ENCODE results near the gene IMPDH1. TPM values are rescaled to one million over a fixed set of nuclear protein-coding genes. Genes with fewer than 3 reads are reported as not detected.
A peak's percentile ranks its signal among the peaks of the same experiment; 100 is the strongest.

Gene IMPDH1
- total RNA-seq, 4 donors from 2014 or later, result 30.2 to 53.7 (median 41.6) TPM

DNA sequence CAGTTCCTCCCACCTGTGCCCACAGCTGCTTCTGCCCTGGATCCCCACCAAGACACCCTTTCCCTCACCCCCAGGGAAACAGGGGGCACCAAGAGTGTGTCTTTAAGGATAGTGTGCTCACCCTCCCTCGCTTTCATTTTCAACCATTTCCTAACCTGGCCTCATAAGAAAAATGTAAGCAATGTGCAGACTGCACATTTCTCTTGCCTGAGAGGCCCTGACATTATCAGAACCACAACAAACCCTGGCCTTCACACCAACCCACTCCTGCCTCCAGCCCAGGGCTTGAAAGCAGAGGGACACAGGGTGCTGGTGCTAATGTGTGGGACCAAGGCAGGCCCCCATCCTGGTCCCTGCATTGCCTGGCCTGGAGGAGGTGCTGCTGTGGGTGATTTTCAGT lies 11.0 kb upstream of the IMPDH1 start:
- H3K9me3 ChIP-seq, result no peaks in the 10 kb centered on the region
- no peak overlapping the region for H3K27ac ChIP-seq
- TF ChIP-seq POLR2A (IDR thresholded peaks at IDR 0.05), result no peak
- TF ChIP-seq, protein P1, sequence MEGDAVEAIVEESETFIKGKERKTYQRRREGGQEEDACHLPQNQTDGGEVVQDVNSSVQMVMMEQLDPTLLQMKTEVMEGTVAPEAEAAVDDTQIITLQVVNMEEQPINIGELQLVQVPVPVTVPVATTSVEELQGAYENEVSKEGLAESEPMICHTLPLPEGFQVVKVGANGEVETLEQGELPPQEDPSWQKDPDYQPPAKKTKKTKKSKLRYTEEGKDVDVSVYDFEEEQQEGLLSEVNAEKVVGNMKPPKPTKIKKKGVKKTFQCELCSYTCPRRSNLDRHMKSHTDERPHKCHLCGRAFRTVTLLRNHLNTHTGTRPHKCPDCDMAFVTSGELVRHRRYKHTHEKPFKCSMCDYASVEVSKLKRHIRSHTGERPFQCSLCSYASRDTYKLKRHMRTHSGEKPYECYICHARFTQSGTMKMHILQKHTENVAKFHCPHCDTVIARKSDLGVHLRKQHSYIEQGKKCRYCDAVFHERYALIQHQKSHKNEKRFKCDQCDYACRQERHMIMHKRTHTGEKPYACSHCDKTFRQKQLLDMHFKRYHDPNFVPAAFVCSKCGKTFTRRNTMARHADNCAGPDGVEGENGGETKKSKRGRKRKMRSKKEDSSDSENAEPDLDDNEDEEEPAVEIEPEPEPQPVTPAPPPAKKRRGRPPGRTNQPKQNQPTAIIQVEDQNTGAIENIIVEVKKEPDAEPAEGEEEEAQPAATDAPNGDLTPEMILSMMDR (IDR thresholded peaks at IDR 0.05), result no peak
- H3K4me1 ChIP-seq, result peaks cover 0 to 8% (median 0%) of the 10 kb centered on the region in 3 donors
- 91% methylated on average over 1 of the region's 1 CpG; no CpG with 5 or more reads in 1 of the 2 donors for WGBS, 2 donors
- no peaks in the 10 kb centered on the region for H3K36me3 ChIP-seq
- DNase-seq, result no peak
- H3K4me3 ChIP-seq, result no peak overlapping the region
- no peaks in the 10 kb centered on the region for H3K27me3 ChIP-seq
- intact Hi-C loops (cut with DNase I), result no loop called here

DNA sequence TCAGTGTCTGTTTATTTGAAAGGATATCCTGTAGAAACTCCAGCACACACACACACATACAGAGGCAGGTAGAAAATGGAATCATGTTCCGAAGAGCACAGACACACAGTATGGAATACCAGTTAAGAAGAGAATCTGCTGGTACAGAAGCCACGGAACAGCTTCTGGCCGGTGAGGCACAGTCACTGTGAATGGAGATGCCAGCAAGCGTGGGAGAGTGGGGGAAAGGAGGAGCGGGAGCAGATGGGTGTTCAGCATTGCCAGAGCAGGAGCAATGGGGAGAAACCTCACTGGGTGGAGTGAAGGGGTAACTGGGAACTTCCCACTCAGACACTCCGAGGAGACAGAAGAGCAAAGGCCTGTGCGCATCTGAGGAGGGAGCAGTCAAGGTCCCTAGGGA lies 9.5 kb upstream of the IMPDH1 start:
- Histone ChIP-seq H3K4me3 (no peak overlapping the region), H3K9me3 (no peaks in the 10 kb centered on the region), H3K36me3 (no peaks in the 10 kb centered on the region), H3K4me1 (peaks cover 0 to 8% (median 0%) of the 10 kb centered on the region in 3 donors), H3K27ac (no peak overlapping the region), H3K27me3 (no peaks in the 10 kb centered on the region)
- WGBS, 2 donors, result 84 to 93% methylated on average over 7 of the region's 7 CpGs
- no peak for DNase-seq
- intact Hi-C loops (cut with DNase I), result no loop called here
- no peak for TF ChIP-seq POLR2A (IDR thresholded peaks at IDR 0.05)
- TF ChIP-seq, protein P1 (IDR thresholded peaks at IDR 0.05), result no peak

DNA sequence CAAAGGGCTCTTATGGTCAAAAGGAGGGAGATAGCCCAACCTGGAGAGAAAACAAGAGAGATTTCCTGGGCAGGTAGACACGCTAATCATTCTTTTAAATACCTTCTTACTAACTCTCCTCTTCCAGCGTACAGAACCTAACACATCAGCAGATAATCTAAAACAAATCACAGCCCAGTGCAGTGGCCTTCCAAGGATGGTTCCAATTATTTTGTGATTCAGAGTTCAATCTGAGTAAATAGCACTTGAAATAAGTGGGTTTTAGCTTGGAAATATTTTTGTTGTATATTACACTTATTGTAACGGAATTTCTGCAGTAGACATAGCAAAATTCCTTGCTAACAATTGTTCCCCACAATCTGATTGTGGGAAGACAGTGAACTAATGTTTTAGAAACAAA lies 7.3 kb upstream of the IMPDH1 start:
- H3K27ac ChIP-seq, result no peak overlapping the region
- intact Hi-C loops (cut with DNase I), result no loop called here
- H3K4me3 ChIP-seq, result no peak overlapping the region
- WGBS, 2 donors, result 86 to 91% methylated on average over 3 of the region's 3 CpGs
- no peaks in the 10 kb centered on the region for H3K9me3 ChIP-seq
- no peak for TF ChIP-seq POLR2A (IDR thresholded peaks at IDR 0.05)
- TF ChIP-seq, protein P1 (IDR thresholded peaks at IDR 0.05), result no peak
- H3K4me1 ChIP-seq, result no peaks in the 10 kb centered on the region
- peaks cover 0 to 4% (median 0%) of the 10 kb centered on the region in 4 donors for H3K27me3 ChIP-seq
- H3K36me3 ChIP-seq, result no peaks in the 10 kb centered on the region
- DNase-seq, result no peak

DNA sequence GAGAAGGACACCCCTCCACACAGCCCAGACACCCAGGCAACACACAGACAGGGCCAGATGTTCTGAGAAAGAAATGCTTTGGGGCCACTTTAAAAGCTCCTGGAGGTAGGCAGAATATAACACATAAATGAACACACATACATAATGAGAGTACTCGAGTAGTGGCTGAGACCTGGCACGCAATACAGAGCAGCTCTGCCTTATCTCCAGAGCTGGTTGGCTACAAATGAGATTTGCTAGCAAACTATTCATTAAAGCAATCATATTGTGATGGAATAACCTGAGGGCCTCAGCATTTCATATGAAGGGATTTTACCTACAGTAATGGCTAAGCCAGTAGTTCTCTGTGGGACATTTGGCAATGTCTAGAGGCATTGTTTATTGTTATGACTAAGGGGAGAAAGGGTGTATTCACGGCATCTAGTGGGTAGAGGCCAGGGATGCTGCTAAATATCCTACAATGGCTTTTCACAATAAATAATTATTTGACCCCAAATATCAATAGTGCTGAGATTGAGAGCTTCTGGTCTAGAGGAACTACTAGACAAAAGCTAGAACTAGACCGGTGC lies 5.5 kb upstream of the IMPDH1 start:
- peaks cover 4 to 9% (median 7%) of the 10 kb centered on the region in 3 donors for H3K4me1 ChIP-seq
- intact Hi-C loops (cut with DNase I), result no loop called here
- no peak overlapping the region for H3K4me3 ChIP-seq
- H3K9me3 ChIP-seq, result no peaks in the 10 kb centered on the region
- no peak for TF ChIP-seq POLR2A (IDR thresholded peaks at IDR 0.05)
- TF ChIP-seq, protein P1 (IDR thresholded peaks at IDR 0.05), result no peak
- peaks cover 0 to 4% (median 0%) of the 10 kb centered on the region in 4 donors for H3K27me3 ChIP-seq
- H3K27ac ChIP-seq, result no peak overlapping the region
- WGBS, 2 donors, result 55 to 71% methylated on average over 4 of the region's 4 CpGs
- H3K36me3 ChIP-seq, result no peaks in the 10 kb centered on the region
- no peak for DNase-seq

DNA sequence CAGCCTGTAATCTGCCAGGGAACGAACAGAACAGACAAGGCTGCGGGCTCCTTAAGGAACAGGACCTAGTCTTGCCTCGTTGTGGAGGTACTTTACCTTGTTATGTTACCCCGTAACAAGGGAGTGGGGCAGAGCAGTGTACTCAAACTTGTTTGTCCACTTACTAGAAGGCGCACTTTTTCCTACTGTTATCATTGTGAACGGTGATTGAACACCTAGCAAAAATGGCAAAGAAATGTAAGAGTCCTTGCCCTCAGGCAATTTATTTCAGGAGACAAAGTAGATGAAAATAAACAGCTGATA lies 620 bp upstream of the IMPDH1 start:
- intact Hi-C loops (cut with DNase I), result no loop called here
- H3K27me3 ChIP-seq, result peaks cover 0 to 4% (median 0%) of the 10 kb centered on the region in 4 donors
- H3K27ac ChIP-seq, result peak overlapping the region; percentile 86 to 94 (median 90)
- H3K4me1 ChIP-seq, result peaks cover 35 to 52% (median 35%) of the 10 kb centered on the region in 3 donors
- DNase-seq, result no peak
- WGBS, 2 donors, result 4% methylated on average over 5 to 6 of the region's 6 CpGs
- H3K9me3 ChIP-seq, result no peaks in the 10 kb centered on the region
- TF ChIP-seq POLR2A (IDR thresholded peaks at IDR 0.05), result no peak
- TF ChIP-seq, protein P1 (IDR thresholded peaks at IDR 0.05), result no peak
- peak overlapping the region; percentile 48 to 88 (median 66) for H3K4me3 ChIP-seq
- no peaks in the 10 kb centered on the region for H3K36me3 ChIP-seq
